SK-N-SH (cell line): ENCODE measurements around the gene CA9. TPM values are rescaled to one million over a fixed set of nuclear protein-coding genes. Genes with fewer than 3 reads are reported as not detected.
A peak's percentile ranks its signal among the peaks of the same experiment; 100 is the strongest.

Source experiments
- CTCF ChIA-PET: fragments of 300-600, 350-600 bp; formaldehyde crosslinking; extraction: SDS; loops from one replicate; lab custom pipeline; 2021; lab: Yijun Ruan, JAX
- POLR2A ChIA-PET: fragments of 350-600 bp; sonication (Branson Sonifier 250); formaldehyde crosslinking; extraction: SDS; loops from one replicate; lab custom pipeline; 2020; ENCODE audit warnings: antibody characterized with exemption, inconsistent platforms; lab: Yijun Ruan, JAX
- DNase-seq: peaks from one replicate; pipeline ENCODE4 v3.0.0; 2012
- H2AFZ ChIP-seq: fragments of 200-600 bp; sonication (generic); 2 replicates; pipeline ENCODE4 v1.8.1; 2016; ENCODE audit warnings: antibody characterized with exemption, mild to moderate bottlenecking, low read depth
- H3F3A ChIP-seq: fragments of 200-600 bp; sonication (generic); replicated peaks from 2 replicates; pipeline ENCODE3; 2016; ENCODE audit warnings: antibody characterized with exemption, mild to moderate bottlenecking; ENCODE audit not compliant: insufficient read depth
- H3K27ac ChIP-seq, 2 experiments: fragments of 200-500 bp in 1 of 2; fragments of 200-600 bp in 1 of 2; sonication (Bioruptor generic) in 1 of 2; sonication (generic), shearing (Covaris generic) in 1 of 2; 2 replicates each; pipeline versions ENCODE4 v1.5.1 to v1.6.1; 2014 to 2016; ENCODE audit warnings: low read depth in 2 of 2, inconsistent platforms in 1 of 2, low read length in 1 of 2, mild to moderate bottlenecking in 1 of 2, mixed read lengths in 1 of 2
- H3K27me3 ChIP-seq: fragments of 200-600 bp; sonication (generic), shearing (Covaris generic); 2 replicates; pipeline ENCODE4 v1.6.1; 2016; ENCODE audit warnings: mixed run types; ENCODE audit not compliant: insufficient read depth
- H3K36me3 ChIP-seq, 2 experiments: fragments of 200-500 bp in 1 of 2; fragments of 200-600 bp in 1 of 2; sonication (Bioruptor generic) in 1 of 2; sonication (generic) in 1 of 2; replicated peaks in 1 of 2; 2 replicates each; pipeline versions ENCODE3 to v1.5.1; 2014 to 2016; ENCODE audit warnings: low read length in 1 of 2, mild to moderate bottlenecking in 1 of 2; ENCODE audit not compliant: insufficient read depth in 2 of 2, control insufficient read depth in 1 of 2
- H3K4me1 ChIP-seq, 2 experiments: fragments of 200-500 bp in 1 of 2; fragments of 200-600 bp in 1 of 2; sonication (Bioruptor generic) in 1 of 2; sonication (generic), shearing (Covaris generic) in 1 of 2; 2 replicates each; pipeline versions ENCODE4 v1.5.1 to v1.6.1; 2014 to 2016; ENCODE audit warnings: low read depth in 1 of 2, low read length in 1 of 2, mixed run types in 1 of 2; ENCODE audit not compliant: insufficient read depth in 2 of 2, control insufficient read depth in 1 of 2
- H3K4me2 ChIP-seq: fragments of 200-600 bp; sonication (generic), shearing (Covaris generic); 2 replicates; pipeline ENCODE4 v1.6.1; 2017; ENCODE audit warnings: mixed run types
- H3K4me3 ChIP-seq, 2 experiments: fragments of 200-500 bp in 1 of 2; fragments of 200-600 bp in 1 of 2; sonication (Bioruptor generic) in 1 of 2; sonication (generic), shearing (Covaris generic) in 1 of 2; 2 replicates each; pipeline versions ENCODE4 v1.5.1 to v1.8.1; 2014 to 2016; ENCODE audit warnings: low read depth in 2 of 2, inconsistent platforms in 1 of 2, low read length in 1 of 2, mild to moderate bottlenecking in 1 of 2, mixed read lengths in 1 of 2, moderate library complexity in 1 of 2
- H3K79me2 ChIP-seq: fragments of 200-600 bp; sonication (generic); 2 replicates; pipeline ENCODE4 v1.8.1; 2017; ENCODE audit warnings: mild to moderate bottlenecking; ENCODE audit not compliant: insufficient read depth
- H3K9ac ChIP-seq: fragments of 200-600 bp; sonication (generic); 2 replicates; pipeline ENCODE4 v1.6.1; 2017; ENCODE audit warnings: mixed run types
- H3K9me2 ChIP-seq: fragments of 200-600 bp; sonication (generic); 2 replicates; pipeline ENCODE4 v1.6.1; 2017; ENCODE audit warnings: mixed run types
- H3K9me3 ChIP-seq: fragments of 200-600 bp; sonication (generic); 2 replicates; pipeline ENCODE4 v1.6.1; 2017; ENCODE audit warnings: mixed run types, mild to moderate bottlenecking, moderate library complexity
- H4K20me1 ChIP-seq: fragments of 200-600 bp; sonication (generic); 2 replicates; pipeline ENCODE4 v1.6.1; 2017; ENCODE audit warnings: mild to moderate bottlenecking, mixed run types; ENCODE audit not compliant: insufficient read depth
- CHD2 ChIP-seq: fragments of 150-350 bp; IDR thresholded peaks from 2 replicates; pipeline ENCODE4 v1.6.1; 2018; ENCODE audit warnings: low read length; ENCODE audit not compliant: partially characterized antibody
- FOSL2 ChIP-seq: IDR thresholded peaks from 2 replicates; pipeline ENCODE4 v1.4.0; 2012; ENCODE audit warnings: low read depth, mild to moderate bottlenecking, moderate library complexity, borderline replicate concordance
- GABPA ChIP-seq: IDR thresholded peaks from 2 replicates; pipeline ENCODE4 v1.4.0; 2012; ENCODE audit warnings: low read depth, mild to moderate bottlenecking
- GATA2 ChIP-seq: sonication (generic); formaldehyde crosslinking; IDR thresholded peaks from 2 replicates; pipeline ENCODE4 v1.5.0; 2020; ENCODE audit warnings: mild to moderate bottlenecking, missing genetic modification reagents
- JUND ChIP-seq: IDR thresholded peaks from 2 replicates; pipeline ENCODE4 v1.4.0; 2012
- MEF2A ChIP-seq: IDR thresholded peaks from 2 replicates; pipeline ENCODE4 v1.4.0; 2012; ENCODE audit warnings: low read depth, borderline replicate concordance
- POLR2AphosphoS5 ChIP-seq: IDR thresholded peaks from 2 replicates; pipeline ENCODE4 v1.6.1; 2012; ENCODE audit warnings: low read depth, low read length
- SIN3A ChIP-seq: IDR thresholded peaks from 2 replicates; pipeline ENCODE4 v1.6.1; 2012; ENCODE audit warnings: low read depth, mild to moderate bottlenecking, low read length, moderate library complexity, borderline replicate concordance
- TCF12 ChIP-seq: IDR thresholded peaks from 2 replicates; pipeline ENCODE4 v1.4.0; 2012
- TEAD4 ChIP-seq: IDR thresholded peaks from 2 replicates; pipeline ENCODE4 v1.4.0; 2012; ENCODE audit warnings: mild to moderate bottlenecking, borderline replicate concordance; ENCODE audit not compliant: insufficient read depth
- WGBS: methylation state at CpG from one replicate; pipeline ENCODE4 v1.1.6; 2017; ENCODE audit warnings: low lambda C conversion rate; 5-methylcytosine and 5-hydroxymethylcytosine counted together
- polyA plus RNA-seq, 3 experiments: library from polyadenylated mRNA; depleted of rRNA; stranded (reverse); fragments of >200 nt; gene quantifications; 2 replicates each; pipeline ENCODE4 v1.2.3, GENCODE V29; 2012
- TF ChIP-seq, protein P1 (sequence below): fragments of 200-600 bp; sonication (generic); IDR thresholded peaks from 2 replicates; pipeline ENCODE4 v1.6.1; 2017; ENCODE audit warnings: antibody characterized with exemption, mild to moderate bottlenecking, moderate library complexity
- TF ChIP-seq, protein P2 (sequence below): fragments of 150-350 bp; IDR thresholded peaks from 2 replicates; pipeline ENCODE4 v1.6.1; 2017; ENCODE audit warnings: antibody characterized with exemption, low read length, low read depth, borderline replicate concordance
- TF ChIP-seq, protein P3 (sequence below): IDR thresholded peaks from 2 replicates; pipeline ENCODE4; 2012

The CA9 gene
- polyA plus RNA-seq, 1 of the 3 experiments (the other 2 are of a cell fraction), result 1.4 TPM

DNA sequence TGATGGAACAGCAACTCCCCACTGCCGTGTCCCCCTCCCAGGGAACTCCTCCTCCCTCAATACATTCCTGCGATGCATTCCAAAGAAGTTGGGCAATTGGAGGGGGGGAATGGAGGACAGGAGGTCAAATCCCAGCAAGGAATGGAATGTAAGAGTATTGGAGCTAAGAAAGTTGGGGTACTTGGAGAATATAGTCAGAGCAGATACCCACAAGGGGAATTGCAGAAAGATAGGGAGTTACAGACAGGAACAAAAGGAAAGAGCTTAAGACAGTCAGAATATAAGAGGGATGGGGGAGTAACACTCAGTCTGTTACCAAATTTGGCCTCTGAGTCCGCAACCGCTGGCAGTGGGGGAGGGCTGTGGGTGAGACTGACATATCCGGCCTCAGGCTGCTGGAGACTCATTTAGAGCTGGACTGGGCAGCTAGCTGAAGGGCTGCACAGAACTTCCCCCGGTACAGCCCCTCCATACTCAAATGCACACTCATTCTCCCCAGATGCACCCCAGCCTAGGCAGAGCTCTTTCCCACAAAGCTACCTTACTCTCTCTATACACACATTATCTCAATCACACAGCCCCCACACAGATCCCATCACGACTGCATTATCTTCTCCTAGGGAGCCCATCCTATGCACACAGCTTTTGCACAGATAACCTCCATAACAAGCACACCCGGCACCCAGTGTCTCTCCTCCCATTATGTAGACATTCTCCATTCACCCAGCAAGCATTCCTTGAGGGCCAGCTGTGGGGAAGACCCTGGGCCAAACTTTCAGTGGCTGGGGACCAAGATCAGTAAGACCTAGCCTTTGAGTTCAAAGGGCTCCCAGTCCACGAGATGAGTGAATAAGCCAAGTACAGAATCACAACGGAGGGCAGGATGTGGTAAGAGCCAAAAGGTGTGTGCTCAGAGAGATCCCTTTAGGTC is 54.6 kb downstream of the CA9 start (continued):
- TF ChIP-seq, protein P1, sequence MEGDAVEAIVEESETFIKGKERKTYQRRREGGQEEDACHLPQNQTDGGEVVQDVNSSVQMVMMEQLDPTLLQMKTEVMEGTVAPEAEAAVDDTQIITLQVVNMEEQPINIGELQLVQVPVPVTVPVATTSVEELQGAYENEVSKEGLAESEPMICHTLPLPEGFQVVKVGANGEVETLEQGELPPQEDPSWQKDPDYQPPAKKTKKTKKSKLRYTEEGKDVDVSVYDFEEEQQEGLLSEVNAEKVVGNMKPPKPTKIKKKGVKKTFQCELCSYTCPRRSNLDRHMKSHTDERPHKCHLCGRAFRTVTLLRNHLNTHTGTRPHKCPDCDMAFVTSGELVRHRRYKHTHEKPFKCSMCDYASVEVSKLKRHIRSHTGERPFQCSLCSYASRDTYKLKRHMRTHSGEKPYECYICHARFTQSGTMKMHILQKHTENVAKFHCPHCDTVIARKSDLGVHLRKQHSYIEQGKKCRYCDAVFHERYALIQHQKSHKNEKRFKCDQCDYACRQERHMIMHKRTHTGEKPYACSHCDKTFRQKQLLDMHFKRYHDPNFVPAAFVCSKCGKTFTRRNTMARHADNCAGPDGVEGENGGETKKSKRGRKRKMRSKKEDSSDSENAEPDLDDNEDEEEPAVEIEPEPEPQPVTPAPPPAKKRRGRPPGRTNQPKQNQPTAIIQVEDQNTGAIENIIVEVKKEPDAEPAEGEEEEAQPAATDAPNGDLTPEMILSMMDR, result no peak
- TF ChIP-seq SIN3A, result no peak
- TF ChIP-seq CHD2, result no peak
- TF ChIP-seq, protein P2, sequence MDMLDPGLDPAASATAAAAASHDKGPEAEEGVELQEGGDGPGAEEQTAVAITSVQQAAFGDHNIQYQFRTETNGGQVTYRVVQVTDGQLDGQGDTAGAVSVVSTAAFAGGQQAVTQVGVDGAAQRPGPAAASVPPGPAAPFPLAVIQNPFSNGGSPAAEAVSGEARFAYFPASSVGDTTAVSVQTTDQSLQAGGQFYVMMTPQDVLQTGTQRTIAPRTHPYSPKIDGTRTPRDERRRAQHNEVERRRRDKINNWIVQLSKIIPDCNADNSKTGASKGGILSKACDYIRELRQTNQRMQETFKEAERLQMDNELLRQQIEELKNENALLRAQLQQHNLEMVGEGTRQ, result no peak
- peak; percentile 5; the same call in 1 of the 2 replicates for TF ChIP-seq JUND
- TF ChIP-seq TCF12, result no peak
- peak; percentile 74 for TF ChIP-seq POLR2AphosphoS5
- TF ChIP-seq MEF2A, result peak; percentile 69; the same call in 1 of the 2 replicates
- TF ChIP-seq, protein P3, sequence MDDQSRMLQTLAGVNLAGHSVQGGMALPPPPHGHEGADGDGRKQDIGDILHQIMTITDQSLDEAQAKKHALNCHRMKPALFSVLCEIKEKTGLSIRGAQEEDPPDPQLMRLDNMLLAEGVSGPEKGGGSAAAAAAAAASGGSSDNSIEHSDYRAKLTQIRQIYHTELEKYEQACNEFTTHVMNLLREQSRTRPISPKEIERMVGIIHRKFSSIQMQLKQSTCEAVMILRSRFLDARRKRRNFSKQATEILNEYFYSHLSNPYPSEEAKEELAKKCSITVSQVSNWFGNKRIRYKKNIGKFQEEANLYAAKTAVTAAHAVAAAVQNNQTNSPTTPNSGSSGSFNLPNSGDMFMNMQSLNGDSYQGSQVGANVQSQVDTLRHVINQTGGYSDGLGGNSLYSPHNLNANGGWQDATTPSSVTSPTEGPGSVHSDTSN, result peak; percentile 66
- peak; percentile 80; the same call in 1 of the 2 replicates for TF ChIP-seq TEAD4
- TF ChIP-seq GATA2 (CRISPR knock-in tag), result no peak

DNA sequence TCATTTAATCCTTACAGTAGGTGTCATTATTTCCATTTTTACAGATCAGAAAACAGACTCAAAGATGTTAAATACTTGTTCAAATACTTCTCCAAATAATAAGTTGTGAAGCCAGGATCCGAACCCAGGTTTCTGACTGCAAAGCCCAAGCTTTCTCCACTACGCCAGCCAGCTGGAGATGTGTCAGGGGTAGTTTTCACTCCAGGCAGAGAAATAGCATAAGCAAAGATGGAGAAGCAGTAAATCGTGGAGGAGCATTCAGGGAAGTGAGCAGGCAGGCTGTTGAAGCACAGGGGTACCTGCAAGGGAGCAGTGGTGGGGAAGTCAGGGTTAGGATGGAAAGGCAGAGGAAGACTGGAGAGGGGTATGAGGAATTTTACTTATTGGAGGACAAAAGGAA is 55.4 kb downstream of the CA9 start:
- peaks cover 35 to 43% of the 10 kb centered on the region in 2 experiments for H3K4me1 ChIP-seq
- TF ChIP-seq FOSL2 (no peak), GABPA (no peak)
- TF ChIP-seq, protein P2, result no peak

More for the DNA sequence above, 55.4 kb downstream of the CA9 start:
- Histone ChIP-seq H3K4me2 (peak overlapping the region; percentile 91), H2AFZ (no peak overlapping the region), H3K9me2 (no peaks in the 10 kb centered on the region), H3K36me3 (peaks cover 21 to 27% of the 10 kb centered on the region in 2 experiments), H3K27me3 (no peaks in the 10 kb centered on the region), H3K4me3 (peak overlapping the region; percentile 27 to 96; a peak in 3 of 4 replicates), H3K9ac (peak overlapping the region; percentile 62; the same call in 1 of the 2 replicates), H3F3A (peaks cover 44% of the 10 kb centered on the region), H3K79me2 (peaks cover 89% of the 10 kb centered on the region), H3K27ac (peak overlapping the region; percentile 68 to 94; a peak in 3 of 4 replicates), H4K20me1 (peaks cover 18% of the 10 kb centered on the region), H3K9me3 (no peaks in the 10 kb centered on the region)
- WGBS, result 70% methylated on average over 3 of the region's 3 CpGs
- POLR2A ChIA-PET, result no interaction called here
- no peak for DNase-seq
- CTCF ChIA-PET, result interaction anchor here (0.6 to 9.7 kb wide), 11 partner anchors 14 to 77 kb away, joined by 3 to 103 read pairs (median 4); partner anchors contain the start of genes CA9, CCDC107 and RMRP
